Fibroblast of lung (primary cell): Measurements from ENCODE around the gene ZNF135. TPM values are rescaled to one million over a fixed set of nuclear protein-coding genes. Genes with fewer than 3 reads are reported as not detected.

ENCODE experiments used
- DNase-seq, 2 donors: peaks; one replicate each; pipeline versions ENCODE4 v3.0.0 to v3.0.0-alpha.2; 2010; ENCODE audit warnings: low read depth in 2 of 2
- H2AFZ ChIP-seq: 2 replicates; pipeline ENCODE4 v1.5.1; 2012; ENCODE audit warnings: low read length, control low read depth, inconsistent platforms
- H3K27ac ChIP-seq: 2 replicates; pipeline ENCODE4 v1.5.1; 2011; ENCODE audit warnings: low read length, control low read depth; ENCODE audit not compliant: insufficient read depth
- H3K27me3 ChIP-seq: 2 replicates; pipeline ENCODE4 v1.5.1; 2011; ENCODE audit warnings: mild to moderate bottlenecking, low read length; ENCODE audit not compliant: control insufficient read depth, insufficient read depth
- H3K36me3 ChIP-seq: 2 replicates; pipeline ENCODE4 v1.5.1; 2011; ENCODE audit warnings: low read length; ENCODE audit not compliant: control insufficient read depth, insufficient read depth
- H3K4me1 ChIP-seq: 2 replicates; pipeline ENCODE4 v1.5.1; 2011; ENCODE audit warnings: low read length; ENCODE audit not compliant: control insufficient read depth, insufficient read depth; ENCODE audit errors: extremely low read depth
- H3K4me2 ChIP-seq: 2 replicates; pipeline ENCODE4 v1.5.1; 2011; ENCODE audit warnings: low read length, control low read depth; ENCODE audit not compliant: insufficient read depth; ENCODE audit errors: extremely low read depth
- H3K4me3 ChIP-seq, 4 experiments: fragments of 200-600 bp in 1 of 4; sonication (generic) in 1 of 4; replicated peaks in 1 of 4; 2 replicates each; pipeline ENCODE4 v1.5.1; 2011 to 2016; ENCODE audit warnings: low read length in 4 of 4, low read depth in 3 of 4, mild to moderate bottlenecking in 3 of 4, control low read depth in 2 of 4, inconsistent platforms in 1 of 4, mixed read lengths in 1 of 4; ENCODE audit not compliant: insufficient read depth in 1 of 4; ENCODE audit errors: control extremely low read depth in 1 of 4
- H3K79me2 ChIP-seq: 2 replicates; pipeline ENCODE4 v1.5.1; 2012; ENCODE audit warnings: mild to moderate bottlenecking, low read length, inconsistent platforms; ENCODE audit not compliant: control insufficient read depth, insufficient read depth
- H3K9ac ChIP-seq: 2 replicates; pipeline ENCODE4 v1.5.1; 2011; ENCODE audit warnings: mild to moderate bottlenecking, low read length, control low read depth; ENCODE audit not compliant: insufficient read depth
- H3K9me3 ChIP-seq: 2 replicates; pipeline ENCODE4 v1.5.1; 2012; ENCODE audit warnings: low read depth, low read length; ENCODE audit not compliant: control insufficient read depth, insufficient read depth
- H4K20me1 ChIP-seq: 2 replicates; pipeline ENCODE4 v1.5.1; 2011; ENCODE audit warnings: low read length; ENCODE audit not compliant: control insufficient read depth, insufficient read depth; ENCODE audit errors: extremely low read depth
- EZH2 ChIP-seq: IDR thresholded peaks from 2 replicates; pipeline ENCODE4 v1.5.1; 2012; ENCODE audit warnings: low read length, control low read depth, mild to moderate bottlenecking; ENCODE audit errors: missing control alignments
- polyA plus RNA-seq, 2 donors: library from polyadenylated mRNA; depleted of rRNA in 1 of 2; stranded (reverse) in 1 of 2; unstranded in 1 of 2; fragments of >200 nt; gene quantifications; 2 replicates each; pipeline ENCODE4 v1.2.1, GENCODE V29; 2011 to 2012; ENCODE audit warnings: missing spikeins in 1 of 2
- total RNA-seq: library from RNA; depleted of rRNA; stranded (reverse); fragments of >200 nt; gene quantifications from 2 replicates; pipeline ENCODE4 v1.2.1, GENCODE V29; 2014
- TF ChIP-seq, protein P1 (sequence below), 2 donors: IDR thresholded peaks in 1 of 2; conservative IDR thresholded peaks in 1 of 2; 1 replicate in 1 of 2; 2 replicates in 1 of 2; pipeline ENCODE4 v1.5.1; 2011 to 2012; ENCODE audit warnings: low read length in 2 of 2, control low read depth in 1 of 2, inconsistent platforms in 1 of 2, low read depth in 1 of 2, mild to moderate bottlenecking in 1 of 2

The ZNF135 gene
- total and polyA plus RNA-seq, 2 donors (not counting 1 experiment from before 2014, with no cell fraction given), result 5.6 to 11.2 TPM

- DNase-seq, result peak; percentile 7 to 22
- Histone ChIP-seq H3K4me2 (no peak overlapping the region), H3K9ac (no peak overlapping the region), H3K27me3 (no peaks in the 10 kb centered on the region), H2AFZ (no peak overlapping the region), H4K20me1 (no peaks in the 10 kb centered on the region), H3K4me1 (no peaks in the 10 kb centered on the region), H3K79me2 (no peaks in the 10 kb centered on the region), H3K36me3 (no peaks in the 10 kb centered on the region), H3K9me3 (peaks cover 4% of the 10 kb centered on the region), H3K27ac (no peak overlapping the region), H3K4me3 (no peak overlapping the region)
- TF ChIP-seq, protein P1, sequence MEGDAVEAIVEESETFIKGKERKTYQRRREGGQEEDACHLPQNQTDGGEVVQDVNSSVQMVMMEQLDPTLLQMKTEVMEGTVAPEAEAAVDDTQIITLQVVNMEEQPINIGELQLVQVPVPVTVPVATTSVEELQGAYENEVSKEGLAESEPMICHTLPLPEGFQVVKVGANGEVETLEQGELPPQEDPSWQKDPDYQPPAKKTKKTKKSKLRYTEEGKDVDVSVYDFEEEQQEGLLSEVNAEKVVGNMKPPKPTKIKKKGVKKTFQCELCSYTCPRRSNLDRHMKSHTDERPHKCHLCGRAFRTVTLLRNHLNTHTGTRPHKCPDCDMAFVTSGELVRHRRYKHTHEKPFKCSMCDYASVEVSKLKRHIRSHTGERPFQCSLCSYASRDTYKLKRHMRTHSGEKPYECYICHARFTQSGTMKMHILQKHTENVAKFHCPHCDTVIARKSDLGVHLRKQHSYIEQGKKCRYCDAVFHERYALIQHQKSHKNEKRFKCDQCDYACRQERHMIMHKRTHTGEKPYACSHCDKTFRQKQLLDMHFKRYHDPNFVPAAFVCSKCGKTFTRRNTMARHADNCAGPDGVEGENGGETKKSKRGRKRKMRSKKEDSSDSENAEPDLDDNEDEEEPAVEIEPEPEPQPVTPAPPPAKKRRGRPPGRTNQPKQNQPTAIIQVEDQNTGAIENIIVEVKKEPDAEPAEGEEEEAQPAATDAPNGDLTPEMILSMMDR (conservative IDR thresholded peaks at IDR 0.05 in 1 of 2, IDR thresholded peaks at IDR 0.05 in 1 of 2; ENCODE audit: low read depth in 1 of 2, low read length in 2 of 2), result no peak
- TF ChIP-seq EZH2, result no peak
Measured at GRCh38 chr19:58067240-58067912, 8.3 kb downstream of the ZNF135 start.

DNA sequence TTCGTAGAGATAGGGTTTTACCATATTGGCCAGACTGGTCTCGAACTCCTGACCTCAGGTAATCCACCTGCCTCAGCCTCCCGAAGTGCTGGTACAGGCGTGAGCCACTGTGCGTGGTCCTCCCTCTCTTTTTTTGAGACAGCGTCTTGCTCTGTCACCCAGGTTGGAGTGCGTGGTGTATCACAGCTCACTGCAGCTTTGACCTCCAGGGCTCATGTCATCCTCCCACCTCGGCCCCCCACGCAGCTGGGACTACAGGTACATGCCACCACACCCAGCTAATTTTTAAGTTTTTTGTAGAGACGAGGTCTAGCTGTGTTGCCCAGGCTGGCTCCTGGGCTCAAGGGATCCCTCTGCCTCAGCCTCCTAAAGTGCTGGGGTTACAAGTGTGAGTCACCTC lies 20.7 kb downstream of the ZNF135 start:
- no peak overlapping the region for H3K9ac ChIP-seq
- H3K4me2 ChIP-seq, result no peak overlapping the region
- H3K4me1 ChIP-seq, result no peaks in the 10 kb centered on the region
- H4K20me1 ChIP-seq, result no peaks in the 10 kb centered on the region
- no peaks in the 10 kb centered on the region for H3K79me2 ChIP-seq
- DNase-seq, result no peak
- H2AFZ ChIP-seq, result no peak overlapping the region
- no peak overlapping the region for H3K4me3 ChIP-seq
- no peak for TF ChIP-seq EZH2
- TF ChIP-seq, protein P1 (conservative IDR thresholded peaks at IDR 0.05 in 1 of 2, IDR thresholded peaks at IDR 0.05 in 1 of 2; ENCODE audit: low read depth in 1 of 2, low read length in 2 of 2), result no peak
- no peaks in the 10 kb centered on the region for H3K27me3 ChIP-seq
- no peak overlapping the region for H3K27ac ChIP-seq
- H3K9me3 ChIP-seq, result no peaks in the 10 kb centered on the region
- no peaks in the 10 kb centered on the region for H3K36me3 ChIP-seq

- H3K9ac ChIP-seq, result no peak overlapping the region
- H3K36me3 ChIP-seq, result no peaks in the 10 kb centered on the region
- H3K27me3 ChIP-seq, result no peaks in the 10 kb centered on the region
- no peak overlapping the region for H2AFZ ChIP-seq
- H3K4me1 ChIP-seq, result no peaks in the 10 kb centered on the region
- H3K9me3 ChIP-seq, result no peaks in the 10 kb centered on the region
- DNase-seq, result peak in 1 of 2 donors; percentile 19
- H3K4me3 ChIP-seq, result no peak overlapping the region
- H3K79me2 ChIP-seq, result no peaks in the 10 kb centered on the region
- no peaks in the 10 kb centered on the region for H4K20me1 ChIP-seq
- no peak overlapping the region for H3K27ac ChIP-seq
- no peak overlapping the region for H3K4me2 ChIP-seq
- no peak for TF ChIP-seq EZH2
- TF ChIP-seq, protein P1 (conservative IDR thresholded peaks at IDR 0.05 in 1 of 2, IDR thresholded peaks at IDR 0.05 in 1 of 2; ENCODE audit: low read depth in 1 of 2, low read length in 2 of 2), result no peak
Measured at GRCh38 chr19:58083021-58083420, 23.9 kb downstream of the ZNF135 start.
